Esophagus squamous epithelium (tissue), 4 donors: ENCODE measurements around the gene C11orf98.

ENCODE experiments used
- POLR2A ChIP-seq, 4 donors: fragments of 450-650 bp; IDR thresholded peaks; one replicate each; pipeline ENCODE4 v1.6.1; 2017; ENCODE audit warnings: antibody characterized with exemption in 4 of 4, mild to moderate bottlenecking in 4 of 4, moderate library complexity in 3 of 4
- TF ChIP-seq, protein P1 (sequence below), 6 experiments: fragments of 450-650 bp in 4 of 6; fragments of 200-600 bp in 2 of 6; sonication (generic) in 2 of 6; IDR thresholded peaks; one replicate each; pipeline ENCODE4 v1.5.1; 2016 to 2019; ENCODE audit warnings: antibody characterized with exemption in 6 of 6, mild to moderate bottlenecking in 4 of 6, moderate library complexity in 4 of 6

DNA sequence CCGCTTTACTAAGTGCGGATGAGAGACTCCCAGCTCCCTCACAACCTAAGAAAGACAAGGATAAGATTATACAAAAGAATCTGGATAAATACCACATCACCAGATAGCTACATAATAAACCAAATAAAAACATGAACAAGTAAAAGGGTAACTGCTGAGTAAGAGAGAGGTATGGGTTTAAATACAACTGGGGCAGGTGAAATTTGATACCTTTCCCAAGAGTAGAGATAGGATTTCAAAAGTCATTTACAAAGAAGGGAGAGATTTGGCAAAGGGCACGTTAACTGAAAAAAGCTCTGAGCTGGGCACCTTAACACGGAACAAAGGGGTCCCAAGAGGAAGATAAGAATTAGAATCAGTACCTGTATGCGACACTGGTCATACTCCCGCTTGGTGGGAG lies 12.1 kb upstream of the C11orf98 start:
- TF ChIP-seq, protein P1, sequence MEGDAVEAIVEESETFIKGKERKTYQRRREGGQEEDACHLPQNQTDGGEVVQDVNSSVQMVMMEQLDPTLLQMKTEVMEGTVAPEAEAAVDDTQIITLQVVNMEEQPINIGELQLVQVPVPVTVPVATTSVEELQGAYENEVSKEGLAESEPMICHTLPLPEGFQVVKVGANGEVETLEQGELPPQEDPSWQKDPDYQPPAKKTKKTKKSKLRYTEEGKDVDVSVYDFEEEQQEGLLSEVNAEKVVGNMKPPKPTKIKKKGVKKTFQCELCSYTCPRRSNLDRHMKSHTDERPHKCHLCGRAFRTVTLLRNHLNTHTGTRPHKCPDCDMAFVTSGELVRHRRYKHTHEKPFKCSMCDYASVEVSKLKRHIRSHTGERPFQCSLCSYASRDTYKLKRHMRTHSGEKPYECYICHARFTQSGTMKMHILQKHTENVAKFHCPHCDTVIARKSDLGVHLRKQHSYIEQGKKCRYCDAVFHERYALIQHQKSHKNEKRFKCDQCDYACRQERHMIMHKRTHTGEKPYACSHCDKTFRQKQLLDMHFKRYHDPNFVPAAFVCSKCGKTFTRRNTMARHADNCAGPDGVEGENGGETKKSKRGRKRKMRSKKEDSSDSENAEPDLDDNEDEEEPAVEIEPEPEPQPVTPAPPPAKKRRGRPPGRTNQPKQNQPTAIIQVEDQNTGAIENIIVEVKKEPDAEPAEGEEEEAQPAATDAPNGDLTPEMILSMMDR (IDR thresholded peaks at IDR 0.05), result no peak
- no peak for TF ChIP-seq POLR2A (IDR thresholded peaks at IDR 0.05)
